IMR-90 (cell line): Measurements from ENCODE around the gene GZF1. TPM values are rescaled to one million over a fixed set of nuclear protein-coding genes. Genes with fewer than 3 reads are reported as not detected.
A peak's percentile ranks its signal among the peaks of the same experiment; 100 is the strongest.

Experiments
- ATAC-seq: fragments of 200-7000 bp; cut with Tn5 transposase; 2 replicates; pipeline ENCODE4 v1.9.1; 2020; ENCODE audit warnings: low read depth, mild to moderate bottlenecking, moderate library complexity
- Bru-seq: library from RNA; stranded (reverse); fragments of 400-500 nt; gene quantifications from one replicate; lab custom pipeline; 2021; lab: Mats Ljungman, UMichigan
- BruChase-seq, 2 experiments: library from RNA; stranded (reverse); fragments of 400-500 nt; gene quantifications; one replicate each; lab custom pipeline; 2021; lab: Mats Ljungman, UMichigan
- BruUV-seq: library from RNA; stranded (reverse); fragments of 400-500 nt; replicated peaks from 2 replicates; lab custom pipeline; 2021; lab: Mats Ljungman, UMichigan
- CTCF ChIA-PET: fragments of 300-600 bp; formaldehyde crosslinking; extraction: SDS; loops from one replicate; lab custom pipeline; 2021; ENCODE audit warnings: antibody characterized with exemption; lab: Yijun Ruan, JAX
- POLR2A ChIA-PET: fragments of 300-600 bp; sonication (Branson Sonifier 250); formaldehyde crosslinking; loops from one replicate; lab custom pipeline; 2022; ENCODE audit warnings: antibody characterized with exemption; ENCODE audit not compliant: unreplicated experiment; lab: Charles Lee
- DNase-seq: peaks from one replicate; pipeline ENCODE4 v3.0.0; 2013
- H2AFZ ChIP-seq: replicated peaks from 2 replicates; pipeline ENCODE3; 2013; ENCODE audit warnings: low read length, mild to moderate bottlenecking; ENCODE audit not compliant: poor library complexity
- H2AK5ac ChIP-seq: 2 replicates; pipeline ENCODE4 v1.6.1; 2013; ENCODE audit warnings: low read depth, low read length, inconsistent platforms
- H2AK9ac ChIP-seq: replicated peaks from 2 replicates; pipeline ENCODE3; 2013; ENCODE audit warnings: mild to moderate bottlenecking, low read depth, low read length, moderate library complexity; ENCODE audit not compliant: poor library complexity
- H2BK120ac ChIP-seq: 2 replicates; pipeline ENCODE4 v1.6.1; 2013; ENCODE audit warnings: low read depth, low read length, inconsistent platforms
- H2BK15ac ChIP-seq: 3 replicates; pipeline ENCODE4 v1.6.1; 2013; ENCODE audit warnings: low read depth, low read length, inconsistent platforms
- H2BK20ac ChIP-seq: 2 replicates; pipeline ENCODE4 v1.6.1; 2013; ENCODE audit warnings: low read depth, mild to moderate bottlenecking, inconsistent platforms, low read length, moderate library complexity
- H2BK5ac ChIP-seq: 2 replicates; pipeline ENCODE4 v1.6.1; 2013; ENCODE audit warnings: mild to moderate bottlenecking, low read depth, low read length, inconsistent platforms; ENCODE audit not compliant: poor library complexity, severe bottlenecking
- H3K14ac ChIP-seq: replicated peaks from 2 replicates; pipeline ENCODE4 v1.6.1; 2013; ENCODE audit warnings: low read depth, low read length, inconsistent platforms
- H3K18ac ChIP-seq: 2 replicates; pipeline ENCODE4 v1.6.1; 2013; ENCODE audit warnings: low read depth, low read length, control low read depth
- H3K23ac ChIP-seq: 2 replicates; pipeline ENCODE4 v1.6.1; 2013; ENCODE audit warnings: low read depth, low read length, inconsistent platforms
- H3K27ac ChIP-seq: 2 replicates; pipeline ENCODE4 v1.5.1; 2013; ENCODE audit warnings: mild to moderate bottlenecking, control low read depth, low read length; ENCODE audit not compliant: insufficient read depth
- H3K27me3 ChIP-seq: 2 replicates; pipeline ENCODE4 v1.6.1; 2013; ENCODE audit warnings: low read length; ENCODE audit not compliant: control insufficient read depth, insufficient read depth
- H3K36me3 ChIP-seq: 2 replicates; pipeline ENCODE4 v1.6.1; 2013; ENCODE audit warnings: low read length, mixed read lengths; ENCODE audit not compliant: control insufficient read depth, insufficient read depth
- H3K4ac ChIP-seq: 2 replicates; pipeline ENCODE4 v1.6.1; 2013; ENCODE audit warnings: low read depth, low read length, inconsistent platforms
- H3K4me1 ChIP-seq: 2 replicates; pipeline ENCODE4 v1.6.1; 2013; ENCODE audit warnings: low read length, mixed read lengths; ENCODE audit not compliant: control insufficient read depth, insufficient read depth
- H3K4me2 ChIP-seq: 2 replicates; pipeline ENCODE4 v1.6.1; 2013; ENCODE audit warnings: low read depth, mild to moderate bottlenecking, control low read depth, low read length, moderate library complexity
- H3K4me3 ChIP-seq: 2 replicates; pipeline ENCODE4 v1.5.1; 2013; ENCODE audit warnings: low read depth, mild to moderate bottlenecking, control low read depth, low read length, moderate library complexity; ENCODE audit not compliant: insufficient read depth
- H3K56ac ChIP-seq: 2 replicates; pipeline ENCODE4 v1.6.1; 2013; ENCODE audit warnings: low read length, inconsistent platforms; ENCODE audit not compliant: insufficient read depth; ENCODE audit errors: extremely low read depth
- H3K79me1 ChIP-seq, 2 experiments: 2 replicates each; pipeline ENCODE4 v1.6.1; 2013; ENCODE audit warnings: low read length in 2 of 2, inconsistent platforms in 1 of 2, low read depth in 1 of 2
- H3K9ac ChIP-seq: 2 replicates; pipeline ENCODE4 v1.6.1; 2013; ENCODE audit warnings: low read depth, low read length, control low read depth
- H3K9me1 ChIP-seq: 2 replicates; pipeline ENCODE4 v1.6.1; 2013; ENCODE audit warnings: low read length, inconsistent platforms; ENCODE audit not compliant: insufficient read depth
- H3K9me3 ChIP-seq: 2 replicates; pipeline ENCODE4 v1.6.1; 2013; ENCODE audit warnings: low read length; ENCODE audit not compliant: control insufficient read depth, insufficient read depth
- H4K20me1 ChIP-seq: 2 replicates; pipeline ENCODE4 v1.6.1; 2013; ENCODE audit warnings: low read length, inconsistent platforms; ENCODE audit not compliant: insufficient read depth
- H4K5ac ChIP-seq: 2 replicates; pipeline ENCODE4 v1.6.1; 2013; ENCODE audit warnings: mild to moderate bottlenecking, low read depth, low read length, control low read depth
- H4K8ac ChIP-seq, 2 experiments: 2 replicates each; pipeline ENCODE4 v1.6.1; 2013; ENCODE audit warnings: low read depth in 2 of 2, low read length in 2 of 2, control low read depth in 1 of 2, inconsistent platforms in 1 of 2
- H4K91ac ChIP-seq: 2 replicates; pipeline ENCODE4 v1.6.1; 2013; ENCODE audit warnings: low read depth, low read length, inconsistent platforms; ENCODE audit not compliant: insufficient read depth
- BHLHE40 ChIP-seq: fragments of 150-350 bp; IDR thresholded peaks from 2 replicates; pipeline ENCODE4 v1.6.1; 2016; ENCODE audit warnings: mild to moderate bottlenecking, low read depth, low read length
- CEBPB ChIP-seq: IDR thresholded peaks from 2 replicates; pipeline ENCODE4 v1.6.1; 2012; ENCODE audit warnings: low read depth, low read length, improper control_type of control experiment
- CHD1 ChIP-seq: IDR thresholded peaks from 2 replicates; pipeline ENCODE4 v1.6.1; 2012; ENCODE audit warnings: low read depth, low read length, improper control_type of control experiment
- CTCF ChIP-seq: conservative IDR thresholded peaks from 2 replicates; pipeline ENCODE4 v1.5.1; 2012; ENCODE audit warnings: mild to moderate bottlenecking, low read depth, low read length, improper control_type of control experiment
- ELK1 ChIP-seq: fragments of 150-350 bp; IDR thresholded peaks from 2 replicates; pipeline ENCODE4 v1.6.1; 2016; ENCODE audit warnings: low read depth, mild to moderate bottlenecking, low read length, moderate library complexity, borderline replicate concordance
- FOS ChIP-seq: fragments of 150-350 bp; IDR thresholded peaks from 2 replicates; pipeline ENCODE4 v1.6.1; 2016; ENCODE audit warnings: low read depth, low read length
- MAFK ChIP-seq: IDR thresholded peaks from 2 replicates; pipeline ENCODE4 v1.6.1; 2012; ENCODE audit warnings: low read depth, low read length, improper control_type of control experiment
- MAZ ChIP-seq: IDR thresholded peaks from 2 replicates; pipeline ENCODE4 v1.6.1; 2012; ENCODE audit warnings: low read depth, mild to moderate bottlenecking, low read length, improper control_type of control experiment, moderate library complexity, borderline replicate concordance
- MXI1 ChIP-seq: IDR thresholded peaks from 2 replicates; pipeline ENCODE4 v1.6.1; 2012; ENCODE audit warnings: low read depth, mild to moderate bottlenecking, low read length, moderate library complexity, borderline replicate concordance
- NFE2L2 ChIP-seq: fragments of 150-350 bp; IDR thresholded peaks from 2 replicates; pipeline ENCODE4 v1.6.1; 2016; ENCODE audit warnings: low read depth, mild to moderate bottlenecking, low read length
- POLR2A ChIP-seq: IDR thresholded peaks from 2 replicates; pipeline ENCODE4 v1.6.1; 2012; ENCODE audit warnings: mild to moderate bottlenecking, low read depth, low read length
- WGBS, 2 experiments: methylation state at CpG; one replicate each; pipeline versions ENCODE4 v1.1.5 to v1.1.7; 2013; ENCODE audit warnings: missing lambda C conversion rate in 2 of 2; ENCODE audit not compliant: insufficient read length in 1 of 2; ENCODE audit errors: extremely low coverage in 2 of 2; 5-methylcytosine and 5-hydroxymethylcytosine counted together
- dilution Hi-C: fragments of 300-500 bp; cut with HindIII; formaldehyde crosslinking; loops from one replicate; pipeline ENCODE4 v1.14.3; 2018; ENCODE audit warnings: low sequenced_read_pairs; ENCODE audit not compliant: unreplicated experiment
- in situ Hi-C: fragments of 300-500 bp; cut with MboI; formaldehyde crosslinking; loops from 3 replicates; pipeline ENCODE4 v1.14.3; 2019; ENCODE audit warnings: low sequenced_read_pairs, inconsistent platforms, mixed read lengths
- intact Hi-C: fragments of 100-400 bp; cut with micrococcal nuclease; formaldehyde crosslinking; loops from 2 replicates; pipeline ENCODE4 v1.10.0; 2022
- long read RNA-seq: library from polyadenylated mRNA; unstranded; transcript quantifications from one replicate; pipeline ENCODE4 v2.0.0, GENCODE V29; 2021; ENCODE audit not compliant: unreplicated experiment
- polyA plus RNA-seq, 3 experiments: library from polyadenylated mRNA; depleted of rRNA; stranded (reverse); fragments of >200 nt; gene quantifications; 2 replicates each; pipeline ENCODE4 v1.2.3, GENCODE V29; 2012; ENCODE audit warnings: low replicate concordance in 1 of 3
- total RNA-seq: library from RNA; depleted of rRNA; stranded (reverse); fragments of >200 nt; gene quantifications from 2 replicates; pipeline ENCODE4 v1.2.3, GENCODE V29; 2012; rRNA removed

The GZF1 gene
- total RNA-seq (23.7 and 30.3 TPM in 2 replicates), polyA plus RNA-seq (2012; rRNA removed) (24.7 and 25.7 TPM in 2 replicates), Bru-seq, nascent RNA (percentile 66 among the genes with signal in this experiment), BruChase-seq, experiment 1, labeled RNA remaining after a 6-hour chase (percentile 47 among the genes with signal in this experiment), BruChase-seq, experiment 2, labeled RNA remaining after a 2-hour chase (percentile 73 among the genes with signal in this experiment)
- 8.8 and 10.2 TPM in 2 replicates for polyA plus RNA-seq (2012; cell fraction: cytosol; rRNA removed)
- 31.4 and 48.4 TPM in 2 replicates for polyA plus RNA-seq (2012; cell fraction: nucleus; rRNA removed; ENCODE audit: low replicate concordance)
- long read RNA-seq, full-length matches to known transcripts = 11 of 27 reads
- long read RNA-seq, partial matches to known transcripts = 2 of 27 reads
- long read RNA-seq, other reads (novel, unspliced or antisense) = 14 of 27 reads

- ATAC-seq (peak; percentile 89), DNase-seq (peak; percentile 97)
- peak within 1 kb of the TSS; percentile 60; the same call in 1 of the 2 replicates for H2BK20ac ChIP-seq
- H3K18ac ChIP-seq = peak within 1 kb of the TSS; percentile 37
- H3K9ac ChIP-seq = peak within 1 kb of the TSS; percentile 79
- no TSS peak for BruUV-seq
- H4K20me1 ChIP-seq = peaks cover 33% of the 10 kb centered on the region
- H2BK5ac ChIP-seq = peak within 1 kb of the TSS; percentile 87
- in situ Hi-C loops (no loop called here), intact Hi-C loops (loop anchor here (1.0 to 5.0 kb wide), 2 partner anchors 60 to 276 kb away; partner anchors contain the start of genes CST3 and NAPB), dilution Hi-C loops (no loop called here)
- H4K91ac ChIP-seq = peak within 1 kb of the TSS; percentile 90
- peak within 1 kb of the TSS; percentile 62 for H4K5ac ChIP-seq
- H3K9me3 ChIP-seq = no peaks in the 10 kb centered on the region
- peak within 1 kb of the TSS; percentile 75 for H3K4me2 ChIP-seq
- H3K14ac ChIP-seq = peak within 1 kb of the TSS; percentile 99
- peak within 1 kb of the TSS; percentile 99 for H3K23ac ChIP-seq
- peak within 1 kb of the TSS; percentile 77 for H2AK5ac ChIP-seq
- H4K8ac ChIP-seq = peak within 1 kb of the TSS; percentile 91 to 99
- peak within 1 kb of the TSS; percentile 76 for H3K4me3 ChIP-seq
- WGBS, 2 experiments = 1% methylated on average over 46 of the region's 114 CpGs; no CpG with 5 or more reads in 1 of the 2 experiments
- peak within 1 kb of the TSS; percentile 77 for H2AK9ac ChIP-seq
- H3K79me1 ChIP-seq = peaks cover 18 to 47% of the 10 kb centered on the region in 2 experiments
- H3K4me1 ChIP-seq = peaks cover 11% of the 10 kb centered on the region
- H3K9me1 ChIP-seq = peaks cover 9% of the 10 kb centered on the region
- peaks cover 15% of the 10 kb centered on the region for H3K36me3 ChIP-seq
- POLR2A ChIA-PET = interaction anchor here (1.0 kb wide), 1 partner anchor 11 kb away, joined by 4 read pairs; the partner anchor contains the start of gene NXT1
- peak within 1 kb of the TSS; percentile 83 for H3K27ac ChIP-seq
- H3K4ac ChIP-seq = peak within 1 kb of the TSS; percentile 91
- H2AFZ ChIP-seq = peak within 1 kb of the TSS; percentile 93
- H3K27me3 ChIP-seq = no peaks in the 10 kb centered on the region
- peak within 1 kb of the TSS; percentile 74 for H2BK120ac ChIP-seq
- CTCF ChIA-PET = no interaction called here
- peak within 1 kb of the TSS; percentile 86 for H3K56ac ChIP-seq
- H2BK15ac ChIP-seq = peak within 1 kb of the TSS; percentile 66; the same call in 1 of the 3 replicates
- TF ChIP-seq CHD1 (0 out of 2 replicates have a peak, but pooled peaks have one; percentile 41), CTCF (no peak), MXI1 (no peak), NFE2L2 (peak; percentile 77; the same call in 1 of the 2 replicates), BHLHE40 (peak; percentile 98), POLR2A (peak; percentile 95), MAZ (peak; percentile 89), CEBPB (peak; percentile 100), FOS (0 out of 2 replicates have a peak, but pooled peaks have one; percentile 74), ELK1 (no peak), MAFK (0 out of 2 replicates have a peak, but pooled peaks have one; percentile 9)
These were observed at the start of gene GZF1 for GRCh38 chr20:23361476-23362391. Gene GZF1 (plus strand): TSS chr20:23362182. CDS start chr20:23364384, 2,202 bp downstream.
